H1 (cell line): ENCODE measurements around the gene ABCB7. TPM values are rescaled to one million over a fixed set of nuclear protein-coding genes. Genes with fewer than 3 reads are reported as not detected.

Source experiments
- CTCF ChIA-PET: fragments of 300-600 bp; sonication (Branson Sonifier 250); formaldehyde crosslinking; loops from one replicate; lab custom pipeline; 2021; ENCODE audit not compliant: partially characterized antibody; lab: Charles Lee
- POLR2A ChIA-PET: fragments of 300-600 bp; sonication (Branson Sonifier 250); formaldehyde crosslinking; loops from one replicate; lab custom pipeline; 2021; ENCODE audit warnings: inconsistent platforms; ENCODE audit not compliant: partially characterized antibody; lab: Charles Lee
- DNase-seq, 2 experiments: peaks; one replicate each; pipeline versions ENCODE4 v3.0.0 to v3.0.0-alpha.2; 2010 to 2022; ENCODE audit warnings: low spot score in 2 of 2, low read depth in 1 of 2, mixed read lengths in 1 of 2
- FAIRE-seq: peaks from 2 replicates; lab custom pipeline; 2011; peaks lifted over from hg19 to GRCh38; lab: Jason Lieb, UNC
- H2AFZ ChIP-seq: 2 replicates; pipeline ENCODE4 v1.8.1; 2012; ENCODE audit warnings: low read length, inconsistent platforms
- H2AK5ac ChIP-seq: 2 replicates; pipeline ENCODE4 v1.6.1; 2013; ENCODE audit warnings: low read depth, low read length
- H2BK120ac ChIP-seq: replicated peaks from 2 replicates; pipeline ENCODE3; 2013; ENCODE audit warnings: low read depth, low read length, inconsistent platforms
- H2BK12ac ChIP-seq: 2 replicates; pipeline ENCODE4 v1.6.1; 2013; ENCODE audit warnings: low read depth, low read length
- H2BK15ac ChIP-seq: 2 replicates; pipeline ENCODE4 v1.6.1; 2013; ENCODE audit warnings: low read length
- H2BK20ac ChIP-seq: 2 replicates; pipeline ENCODE4 v1.6.1; 2013; ENCODE audit warnings: low read length
- H2BK5ac ChIP-seq: 2 replicates; pipeline ENCODE4 v1.6.1; 2013; ENCODE audit warnings: low read depth, low read length
- H3K14ac ChIP-seq: 2 replicates; pipeline ENCODE4 v1.6.1; 2013; ENCODE audit warnings: inconsistent platforms; ENCODE audit not compliant: insufficient read length
- H3K18ac ChIP-seq: 2 replicates; pipeline ENCODE4 v1.6.1; 2013; ENCODE audit warnings: low read length; ENCODE audit errors: extremely low read depth
- H3K23ac ChIP-seq: 2 replicates; pipeline ENCODE4 v1.6.1; 2013; ENCODE audit warnings: inconsistent platforms; ENCODE audit not compliant: insufficient read length
- H3K23me2 ChIP-seq: 2 replicates; pipeline ENCODE4 v1.6.1; 2013; ENCODE audit warnings: low read depth, low read length
- H3K27ac ChIP-seq: 2 replicates; pipeline ENCODE4 v1.6.1; 2011; ENCODE audit warnings: low read depth, low read length, inconsistent platforms
- H3K27me3 ChIP-seq, 4 experiments: replicated peaks in 1 of 4; 1 replicate in 1 of 4; 2 replicates in 3 of 4; pipeline versions ENCODE4 v1.6.1 to v1.8.1; 2011 to 2013; ENCODE audit warnings: low read length in 3 of 4, mild to moderate bottlenecking in 3 of 4, inconsistent platforms in 2 of 4, mixed read lengths in 2 of 4, moderate library complexity in 1 of 4; ENCODE audit not compliant: control insufficient read depth in 3 of 4, insufficient read depth in 3 of 4; ENCODE audit errors: extremely low read depth in 1 of 4
- H3K36me3 ChIP-seq, 4 experiments: 2 replicates each; pipeline versions ENCODE4 v1.6.1 to v1.8.1; 2011 to 2013; ENCODE audit warnings: mild to moderate bottlenecking in 4 of 4, low read length in 3 of 4, moderate library complexity in 2 of 4, control low read depth in 1 of 4, inconsistent platforms in 1 of 4; ENCODE audit not compliant: insufficient read depth in 4 of 4, control insufficient read depth in 2 of 4
- H3K4ac ChIP-seq: replicated peaks from 2 replicates; pipeline ENCODE3; 2013; ENCODE audit warnings: low read length, low read depth, mixed read lengths, inconsistent platforms; ENCODE audit not compliant: insufficient read length
- H3K4me1 ChIP-seq, 4 experiments: replicated peaks in 1 of 4; 1 replicate in 1 of 4; 2 replicates in 3 of 4; pipeline versions ENCODE4 v1.6.1 to v1.8.1; 2011 to 2013; ENCODE audit warnings: low read length in 3 of 4, inconsistent platforms in 2 of 4, mixed read lengths in 1 of 4; ENCODE audit not compliant: insufficient read depth in 4 of 4, control insufficient read depth in 3 of 4
- H3K4me2 ChIP-seq, 2 experiments: 2 replicates each; pipeline versions ENCODE4 v1.6.1 to v1.8.1; 2011 to 2013; ENCODE audit warnings: low read depth in 2 of 2, low read length in 2 of 2, control low read depth in 1 of 2, inconsistent platforms in 1 of 2, mild to moderate bottlenecking in 1 of 2; ENCODE audit not compliant: insufficient read depth in 1 of 2
- H3K4me3 ChIP-seq, 4 experiments: fragments of 200-600, 300-600 bp in 1 of 4; sonication (generic), shearing (Covaris generic), sonication (Bioruptor Twin) in 1 of 4; 2 replicates each; pipeline versions ENCODE4 v1.5.1 to v1.8.1; 2011 to 2016; ENCODE audit warnings: low read length in 4 of 4, low read depth in 3 of 4, control low read depth in 2 of 4, inconsistent platforms in 2 of 4, mild to moderate bottlenecking in 2 of 4, mixed read lengths in 1 of 4, moderate library complexity in 1 of 4; ENCODE audit not compliant: insufficient read depth in 2 of 4; ENCODE audit errors: extremely low read depth in 1 of 4
- H3K56ac ChIP-seq: replicated peaks from 2 replicates; pipeline ENCODE3; 2013; ENCODE audit warnings: low read depth, mild to moderate bottlenecking, mixed read lengths, low read length, inconsistent platforms; ENCODE audit not compliant: insufficient read length
- H3K79me1 ChIP-seq: 2 replicates; pipeline ENCODE4 v1.6.1; 2013; ENCODE audit warnings: low read depth, low read length, control low read depth
- H3K79me2 ChIP-seq, 2 experiments: 2 replicates each; pipeline versions ENCODE4 v1.6.1 to v1.8.1; 2012 to 2013; ENCODE audit warnings: low read length in 2 of 2, mild to moderate bottlenecking in 2 of 2, inconsistent platforms in 1 of 2; ENCODE audit not compliant: insufficient read depth in 2 of 2, control insufficient read depth in 1 of 2
- H3K9ac ChIP-seq, 4 experiments: replicated peaks in 1 of 4; 1 replicate in 1 of 4; 2 replicates in 3 of 4; pipeline versions ENCODE4 v1.6.1 to v1.8.1; 2011 to 2013; ENCODE audit warnings: low read depth in 3 of 4, low read length in 3 of 4, control low read depth in 2 of 4, mild to moderate bottlenecking in 2 of 4, moderate library complexity in 2 of 4, inconsistent platforms in 1 of 4; ENCODE audit errors: extremely low read depth in 1 of 4
- H3K9me3 ChIP-seq, 2 experiments: 2 replicates each; pipeline versions ENCODE4 v1.6.1 to v1.8.1; 2012 to 2013; ENCODE audit warnings: mild to moderate bottlenecking in 2 of 2, moderate library complexity in 2 of 2, control low read depth in 1 of 2, inconsistent platforms in 1 of 2, low read depth in 1 of 2, low read length in 1 of 2, mixed read lengths in 1 of 2; ENCODE audit not compliant: insufficient read depth in 2 of 2
- H4K20me1 ChIP-seq, 2 experiments: replicated peaks in 1 of 2; 2 replicates each; pipeline versions ENCODE3 to v1.8.1; 2011 to 2013; ENCODE audit warnings: inconsistent platforms in 2 of 2, low read length in 2 of 2, mild to moderate bottlenecking in 1 of 2; ENCODE audit not compliant: insufficient read depth in 2 of 2, control insufficient read depth in 1 of 2
- H4K5ac ChIP-seq: 2 replicates; pipeline ENCODE4 v1.6.1; 2013; ENCODE audit warnings: low read length, low read depth, mixed read lengths, inconsistent platforms; ENCODE audit not compliant: insufficient read length
- H4K8ac ChIP-seq: 2 replicates; pipeline ENCODE4 v1.8.0; 2013; ENCODE audit warnings: mild to moderate bottlenecking, moderate library complexity, low read length, inconsistent platforms; ENCODE audit not compliant: insufficient read depth; ENCODE audit errors: extremely low read depth
- H4K91ac ChIP-seq: replicated peaks from 2 replicates; pipeline ENCODE3; 2013; ENCODE audit warnings: low read length, mixed read lengths, inconsistent platforms; ENCODE audit not compliant: insufficient read length
- ATF2 ChIP-seq: IDR thresholded peaks from 2 replicates; pipeline ENCODE4 v1.6.1; 2012; ENCODE audit warnings: low read length, inconsistent platforms
- BACH1 ChIP-seq: IDR thresholded peaks from 2 replicates; pipeline ENCODE4 v1.6.1; 2012; ENCODE audit warnings: low read length, improper control_type of control experiment
- CHD2 ChIP-seq: IDR thresholded peaks from 2 replicates; pipeline ENCODE4 v1.6.1; 2012; ENCODE audit warnings: low read length, improper control_type of control experiment
- E2F6 ChIP-seq: IDR thresholded peaks from 2 replicates; pipeline ENCODE4 v1.6.1; 2012; ENCODE audit warnings: inconsistent platforms
- MAFK ChIP-seq: IDR thresholded peaks from 2 replicates; pipeline ENCODE4 v1.6.1; 2012; ENCODE audit warnings: low read depth, mild to moderate bottlenecking, improper control_type of control experiment, low read length
- RBBP5 ChIP-seq: IDR thresholded peaks from 2 replicates; pipeline ENCODE4 v1.7.1; 2012; ENCODE audit warnings: low read depth, mild to moderate bottlenecking, inconsistent platforms, low read length, moderate library complexity, borderline replicate concordance
- RFX5 ChIP-seq: IDR thresholded peaks from 2 replicates; pipeline ENCODE4 v1.6.1; 2011; ENCODE audit warnings: low read depth, low read length, improper control_type of control experiment, borderline replicate concordance
- SAP30 ChIP-seq: fragments of 300-600 bp; sonication (generic); IDR thresholded peaks from 2 replicates; pipeline ENCODE4 v1.7.1; 2012; ENCODE audit warnings: low read length, moderate library complexity, mild to moderate bottlenecking, inconsistent platforms; ENCODE audit not compliant: insufficient read depth, insufficient replicate concordance
- SP1 ChIP-seq: IDR thresholded peaks from 2 replicates; pipeline ENCODE4 v1.6.1; 2011; ENCODE audit warnings: low read depth, low read length
- TAF1 ChIP-seq: IDR thresholded peaks from 2 replicates; pipeline ENCODE4 v1.6.1; 2011; ENCODE audit warnings: mild to moderate bottlenecking, low read depth, low read length
- TCF12 ChIP-seq: IDR thresholded peaks from 2 replicates; pipeline ENCODE4 v1.6.1; 2011; ENCODE audit warnings: low read depth, mild to moderate bottlenecking, low read length
- USF2 ChIP-seq: IDR thresholded peaks from 2 replicates; pipeline ENCODE4 v1.6.1; 2011; ENCODE audit warnings: low read length, improper control_type of control experiment
- WGBS, 2 experiments: shearing (Covaris generic) in 1 of 2; methylation state at CpG; one replicate each; pipeline versions ENCODE4 v1.1.6 to v1.1.7; 2013 to 2015; ENCODE audit warnings: low lambda C conversion rate in 2 of 2, mixed read lengths in 2 of 2, inconsistent platforms in 1 of 2, low coverage in 1 of 2, missing lambda C conversion rate in 1 of 2; ENCODE audit not compliant: insufficient replicate concordance in 2 of 2, insufficient coverage in 1 of 2, insufficient read length in 1 of 2; ENCODE audit errors: extremely low coverage in 1 of 2, missing lambda C conversion rate in 1 of 2; 5-methylcytosine and 5-hydroxymethylcytosine counted together
- polyA plus RNA-seq, 7 experiments: library from polyadenylated mRNA; depleted of rRNA in 3 of 7; stranded (reverse) in 5 of 7; unstranded in 2 of 7; fragments of >200 nt in 5 of 7; fragments of 200-250 nt in 2 of 7; gene quantifications; 1 replicate in 5 of 7; 2 replicates in 1 of 7; 4 replicates in 1 of 7; pipeline versions ENCODE4 v1.2.1 to v1.2.3, GENCODE V29; 2011 to 2013; ENCODE audit warnings: missing spikeins in 2 of 7, mixed read lengths in 2 of 7
- total RNA-seq: library from RNA; stranded (reverse); fragmentation: NEBNext Ultra II Directional; extraction: Animal tissue kit (Norgen Biotek cat#: 25700); gene quantifications from 2 replicates; pipeline ENCODE4 v1.2.1, GENCODE V29; 2021

ABCB7 gene
- total and polyA plus RNA-seq, 2 of the 8 experiments (the other 6 are each of a cell fraction or from before 2014, with no cell fraction given): 24.3 to 43.3 TPM

DNA sequence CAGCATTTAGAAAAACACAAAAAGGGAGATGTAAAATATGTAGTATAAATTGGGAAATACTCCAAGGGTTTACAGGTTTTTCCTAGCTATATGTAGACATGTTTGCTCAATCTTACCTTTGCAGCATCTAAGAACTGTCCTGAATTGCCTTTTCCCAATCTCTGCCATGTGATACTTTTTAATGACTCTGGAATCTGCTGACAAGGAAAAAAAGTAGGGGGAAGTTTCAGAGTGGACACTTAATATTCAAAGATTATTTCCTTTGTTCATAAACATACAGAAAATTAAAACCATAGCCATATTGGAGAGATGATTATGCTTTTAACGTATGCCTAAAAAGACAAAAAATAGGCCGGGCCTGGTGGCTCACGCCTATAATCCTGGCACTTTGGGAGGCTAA is 41.4 kb downstream of the ABCB7 start:
- Histone ChIP-seq H2AFZ (no peak overlapping the region), H3K79me1 (no peaks in the 10 kb centered on the region), H3K36me3 (no peaks in the 10 kb centered on the region), H3K4ac (no peak overlapping the region), H4K20me1 (no peaks in the 10 kb centered on the region), H2BK5ac (no peak overlapping the region), H3K56ac (no peak overlapping the region), H3K27me3 (no peaks in the 10 kb centered on the region), H3K27ac (no peak overlapping the region), H4K91ac (no peak overlapping the region), H3K4me3 (no peak overlapping the region), H3K14ac (no peak overlapping the region), H4K5ac (no peak overlapping the region), H2BK20ac (no peak overlapping the region), H3K9me3 (no peaks in the 10 kb centered on the region), H3K4me1 (peaks cover 3 to 5% (median 4%) of the 10 kb centered on the region in 4 experiments; a peak in 4 of 7 replicates), H2BK12ac (no peak overlapping the region), H2BK15ac (no peak overlapping the region), H4K8ac (no peak overlapping the region), H3K79me2 (no peaks in the 10 kb centered on the region; a peak in 1 of 4 replicates), H3K18ac (no peak overlapping the region), H3K4me2 (no peak overlapping the region), H3K9ac (no peak overlapping the region), H2AK5ac (no peak overlapping the region), H3K23me2 (no peaks in the 10 kb centered on the region), H2BK120ac (no peak overlapping the region), H3K23ac (no peak overlapping the region)
- POLR2A ChIA-PET: no interaction called here
- 100% methylated on average over 3 of the region's 3 CpGs; no CpG with 5 or more reads in 1 of the 2 experiments for whole genome bisulfite sequencing, 2 experiments
- CTCF ChIA-PET: no interaction called here
- no peak for FAIRE-seq
- DNase-seq: no peak
- TF ChIP-seq RFX5 (no peak), RBBP5 (no peak), SP1 (no peak), ATF2 (no peak), CHD2 (no peak), SAP30 (no peak), USF2 (no peak), MAFK (no peak), BACH1 (no peak), E2F6 (no peak), TAF1 (no peak), TCF12 (no peak)
